GM19438 (cell line): ENCODE measurements around the gene PAF1.
"Not testable (repeated sequence)": the region's sequence is repeated elsewhere in the genome, so short reads cannot be mapped to it uniquely, and the experiment has no call there.

Source experiments
- ATAC-seq: cut with Tn5 transposase; IDR thresholded peaks from one replicate; pipeline ENCODE4 v1.9.1; 2021; ENCODE audit warnings: low read depth; ENCODE audit not compliant: unreplicated experiment

PAF1 gene

GRCh38 chr19:39360599-39360998 lies 30.3 kb downstream of the PAF1 start:
- ATAC-seq, result no peak

- ATAC-seq, result no peak
Measured at GRCh38 chr19:39359026-39359425, 31.9 kb downstream of the PAF1 start.

- ATAC-seq, result no peak
Measured at GRCh38 chr19:39356647-39357046, 34.3 kb downstream of the PAF1 start.

GRCh38 chr19:39356073-39356472 lies 34.8 kb downstream of the PAF1 start:
- no peak for ATAC-seq

- no peak for ATAC-seq
Measured at GRCh38 chr19:39355253-39355652, 35.7 kb downstream of the PAF1 start.

GRCh38 chr19:39352381-39353255 lies 38.3 kb downstream of the PAF1 start:
- ATAC-seq, result no peak

GRCh38 chr19:39351537-39352064 lies 39.3 kb downstream of the PAF1 start:
- ATAC-seq, result no peak

GRCh38 chr19:39350156-39350555 lies 40.8 kb downstream of the PAF1 start:
- ATAC-seq, result no peak

GRCh38 chr19:39349326-39349725 lies 41.6 kb downstream of the PAF1 start:
- ATAC-seq, result no peak

GRCh38 chr19:39347332-39348164 lies 43.4 kb downstream of the PAF1 start:
- no peak for ATAC-seq

- no peak for ATAC-seq
Measured at GRCh38 chr19:39345956-39346355, 45.0 kb downstream of the PAF1 start.

GRCh38 chr19:39342647-39343305 lies 48.1 kb downstream of the PAF1 start:
- ATAC-seq, result no peak

GRCh38 chr19:39341719-39342604 lies 48.9 kb downstream of the PAF1 start, which contains the start of gene SAMD4B:
TSS of gene SAMD4B (plus strand) at chr19:39342421. CDS start at chr19:39356894, 14,473 bp downstream.
- ATAC-seq, result peak; percentile 89

- ATAC-seq, result no peak
Measured at GRCh38 chr19:39341129-39341718, 49.7 kb downstream of the PAF1 start.

- not testable (repeated sequence) for ATAC-seq
Measured at GRCh38 chr19:39340156-39340555, 50.8 kb downstream of the PAF1 start.

- no peak for ATAC-seq
Measured at GRCh38 chr19:39339674-39340073, 51.2 kb downstream of the PAF1 start.

- no peak for ATAC-seq
Measured at GRCh38 chr19:39336483-39336882, 54.4 kb downstream of the PAF1 start.
